SW480 (cell line): Measurements from ENCODE around the gene CEACAM18.
"Not testable (repeated sequence)": the region's sequence is repeated elsewhere in the genome, so short reads cannot be mapped to it uniquely, and the experiment has no call there.

Experiments used
- DNase-seq: peaks from one replicate; pipeline ENCODE4 v3.0.0-alpha.2; 2016; ENCODE audit warnings: low spot score

Gene CEACAM18

GRCh38 chr19:51493776-51494175 is 15.4 kb downstream of the CEACAM18 start:
- DNase-seq: no peak

GRCh38 chr19:51497666-51498065 is 19.3 kb downstream of the CEACAM18 start:
- no peak for DNase-seq

- DNase-seq: not testable (repeated sequence)
Measured at GRCh38 chr19:51500931-51501330, 22.6 kb downstream of the CEACAM18 start.

GRCh38 chr19:51501594-51502263 is 23.4 kb downstream of the CEACAM18 start, which contains the start of gene SIGLEC12:
SIGLEC12 (minus strand) TSS chr19:51501800; CDS start chr19:51501733, 67 bp downstream.
- no peak for DNase-seq

- no peak for DNase-seq
Measured at GRCh38 chr19:51503286-51503817, 25.0 kb downstream of the CEACAM18 start.

- no peak for DNase-seq
Measured at GRCh38 chr19:51503896-51504295, 25.6 kb downstream of the CEACAM18 start.

GRCh38 chr19:51505904-51506303 is 27.6 kb downstream of the CEACAM18 start:
- DNase-seq: no peak

GRCh38 chr19:51507192-51507591 is 28.9 kb downstream of the CEACAM18 start:
- no peak for DNase-seq

- DNase-seq: no peak
Measured at GRCh38 chr19:51507640-51508058, 29.3 kb downstream of the CEACAM18 start.

GRCh38 chr19:51508059-51508733 is 29.9 kb downstream of the CEACAM18 start:
- DNase-seq: no peak

- DNase-seq: no peak
Measured at GRCh38 chr19:51509823-51510660, 31.7 kb downstream of the CEACAM18 start.

GRCh38 chr19:51511353-51511752 is 33.0 kb downstream of the CEACAM18 start:
- DNase-seq: peak; percentile 24

- DNase-seq: no peak
Measured at GRCh38 chr19:51513968-51514367, 35.6 kb downstream of the CEACAM18 start.

- peak; percentile 67 for DNase-seq
Measured at GRCh38 chr19:51514866-51515481, 36.6 kb downstream of the CEACAM18 start.

GRCh38 chr19:51520728-51521127 is 42.4 kb downstream of the CEACAM18 start:
- DNase-seq: no peak

GRCh38 chr19:51521357-51521756 is 43.0 kb downstream of the CEACAM18 start:
- no peak for DNase-seq

- DNase-seq: no peak
Measured at GRCh38 chr19:51521781-51522180, 43.4 kb downstream of the CEACAM18 start.

GRCh38 chr19:51524666-51525264 is 46.4 kb downstream of the CEACAM18 start:
- no peak for DNase-seq

GRCh38 chr19:51525651-51526050 is 47.3 kb downstream of the CEACAM18 start:
- no peak for DNase-seq

GRCh38 chr19:51529301-51529700 is 51.0 kb downstream of the CEACAM18 start:
- no peak for DNase-seq

GRCh38 chr19:51530616-51531015 is 52.3 kb downstream of the CEACAM18 start:
- DNase-seq: no peak
